Retina (tissue), 1 donor: ENCODE data around the gene ADAMTSL4.
"Not testable (repeated sequence)": the region's sequence is repeated elsewhere in the genome, so short reads cannot be mapped to it uniquely, and the experiment has no call there.

Experiments used
- DNase-seq: peaks from one replicate; pipeline ENCODE4 v3.0.0-alpha.2; 2016

Gene ADAMTSL4

GRCh38 chr1:150567717-150568593 is 18.7 kb downstream of the ADAMTSL4 start:
- DNase-seq, result peak; percentile 85

GRCh38 chr1:150568594-150568966 is 19.4 kb downstream of the ADAMTSL4 start:
- no peak for DNase-seq

DNA sequence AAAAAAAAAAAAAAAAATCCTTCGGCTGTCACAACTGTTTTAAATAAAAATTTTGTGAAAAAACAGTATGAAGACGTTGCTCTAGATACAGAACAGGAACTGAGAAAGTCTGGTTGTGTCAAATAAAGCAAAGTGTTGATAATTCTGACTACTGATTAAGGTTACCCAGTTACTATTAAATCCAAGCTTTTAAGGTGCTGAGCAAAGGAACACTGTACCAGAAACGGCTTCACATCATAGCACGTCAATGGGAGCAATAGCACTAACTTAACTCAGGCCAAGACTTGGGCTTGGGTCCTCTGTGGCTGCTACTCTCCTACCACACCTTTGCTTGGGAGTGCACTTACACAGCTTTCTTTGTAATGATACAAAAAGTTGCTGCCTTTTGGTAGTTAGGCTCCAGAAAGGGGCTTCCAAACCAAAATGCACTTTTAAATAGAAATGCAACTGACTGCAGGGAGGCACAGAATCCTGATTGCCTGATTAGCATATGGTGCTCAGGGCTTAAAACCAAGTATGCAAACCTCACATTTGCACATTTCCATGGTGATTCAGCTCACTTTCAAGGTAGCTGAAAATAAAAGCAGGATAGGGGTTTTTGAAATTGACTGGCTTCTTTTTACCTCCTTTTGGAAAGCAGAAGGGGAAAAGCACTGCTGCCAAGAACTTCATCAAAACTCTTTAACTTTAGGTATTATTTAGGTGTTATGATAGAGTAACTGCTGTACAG is 23.9 kb downstream of the ADAMTSL4 start:
- DNase-seq, result no peak

- not testable (repeated sequence) for DNase-seq
These were observed 24.5 kb downstream of the ADAMTSL4 start for GRCh38 chr1:150573648-150574071.

GRCh38 chr1:150574260-150575071 is 25.3 kb downstream of the ADAMTSL4 start:
- DNase-seq, result no peak

DNA sequence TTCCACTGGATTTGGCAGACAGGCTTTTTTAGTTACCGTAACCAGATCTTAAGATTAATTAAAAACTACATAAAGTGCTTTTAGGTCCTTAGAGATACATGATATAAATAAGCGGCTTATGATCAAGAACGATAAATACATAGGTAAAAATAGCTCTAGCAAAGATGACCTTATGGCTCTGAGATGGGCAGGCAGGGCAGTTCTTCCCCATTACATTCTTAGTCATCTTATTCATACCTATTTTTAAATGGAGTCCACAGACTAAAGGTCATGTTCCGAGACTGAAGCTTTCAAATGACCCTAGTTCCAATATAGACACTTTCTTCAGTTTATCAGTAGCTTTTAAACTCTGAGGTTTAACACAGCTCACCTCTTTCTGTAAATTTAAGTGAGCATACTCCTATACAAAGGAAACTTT is 25.9 kb downstream of the ADAMTSL4 start:
- DNase-seq, result no peak

- DNase-seq, result no peak
These were observed 26.5 kb downstream of the ADAMTSL4 start for GRCh38 chr1:150575518-150576366.

- no peak for DNase-seq
These were observed 27.1 kb downstream of the ADAMTSL4 start for GRCh38 chr1:150576367-150576711.

- DNase-seq, result no peak
These were observed 27.8 kb downstream of the ADAMTSL4 start for GRCh38 chr1:150576794-150577556.

GRCh38 chr1:150577557-150578271 is 28.5 kb downstream of the ADAMTSL4 start:
- DNase-seq, result no peak

DNA sequence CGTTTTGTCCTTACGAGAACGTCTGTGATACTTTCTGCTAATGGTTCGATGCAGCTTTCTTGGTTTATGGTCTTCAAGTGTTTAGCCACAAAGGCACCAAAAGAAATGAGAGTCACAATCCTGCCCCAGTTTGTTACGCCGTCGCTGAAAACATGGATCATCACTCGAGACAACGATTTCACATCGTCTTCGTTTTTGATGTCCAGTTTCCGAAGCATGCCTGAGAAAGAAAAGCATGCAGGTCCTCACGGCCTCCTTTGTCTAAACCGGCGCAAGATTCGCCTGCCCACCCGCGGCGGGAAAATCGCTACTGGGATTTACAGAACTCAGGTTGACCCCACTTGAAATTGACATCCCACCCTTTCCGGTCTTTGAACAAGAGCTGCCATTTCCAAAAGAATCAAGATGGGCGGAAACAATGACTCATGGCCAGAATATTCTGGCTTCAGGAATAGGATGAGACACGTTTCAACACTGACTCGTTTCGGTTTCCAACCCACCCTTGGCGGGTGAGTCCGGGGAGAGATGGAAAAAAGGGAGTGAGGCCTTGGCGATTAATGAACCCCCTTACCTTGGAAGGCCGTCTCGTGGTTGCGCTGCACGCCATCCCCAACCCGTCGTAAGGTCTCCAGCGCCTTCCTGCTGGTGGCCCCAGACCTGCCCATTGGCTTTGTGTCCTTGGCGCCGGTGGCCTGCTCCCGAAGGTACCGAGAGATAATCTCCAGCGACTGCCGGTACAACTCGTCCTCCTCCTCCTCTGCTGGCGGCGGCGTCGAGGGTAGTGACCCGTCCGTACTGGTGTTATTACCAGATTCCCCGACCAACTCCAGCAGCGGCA is 29.3 kb downstream of the ADAMTSL4 start:
- DNase-seq, result no peak

- DNase-seq, result peak; percentile 100
These were observed 30.1 kb downstream of the ADAMTSL4 start, which contains the start of gene MCL1 for GRCh38 chr1:150579110-150579944. Gene MCL1, minus strand, starts transcription at chr1:150579610. Its CDS starts 80 bp downstream, at chr1:150579530.

DNA sequence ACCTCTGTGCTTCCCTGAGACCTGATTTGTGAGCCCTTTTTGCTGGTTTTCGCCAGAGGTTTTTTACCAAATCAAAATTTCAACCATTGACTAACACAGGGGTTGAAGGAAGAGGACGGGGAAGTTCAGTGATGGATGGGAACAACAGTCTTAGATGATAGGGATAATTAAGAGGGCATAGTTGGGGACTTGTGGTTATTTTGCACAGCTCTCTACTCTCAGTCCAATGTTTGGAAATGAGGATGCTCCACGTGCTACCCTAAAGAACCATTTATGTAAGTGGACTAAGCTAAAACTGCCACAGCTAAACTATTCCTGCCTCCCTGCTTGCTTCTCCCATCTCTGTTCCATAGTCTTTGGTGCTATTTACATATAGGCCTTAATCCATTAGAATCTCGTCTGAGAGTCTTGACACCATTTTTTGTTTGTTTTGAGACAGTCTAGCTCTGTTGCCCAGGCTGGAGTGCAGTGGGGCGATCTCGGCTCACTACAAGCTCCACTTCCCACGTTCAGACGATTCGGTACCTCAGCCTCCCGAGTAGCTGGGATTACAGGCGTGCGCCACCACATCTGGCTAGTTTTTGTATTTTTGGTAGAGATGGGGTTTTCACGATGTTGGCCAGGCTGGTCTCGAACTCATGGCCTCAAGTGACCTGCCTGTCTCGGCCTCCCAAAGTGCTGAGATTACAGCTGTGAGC is 30.9 kb downstream of the ADAMTSL4 start:
- DNase-seq, result no peak

- DNase-seq, result not testable (repeated sequence)
These were observed 31.8 kb downstream of the ADAMTSL4 start for GRCh38 chr1:150580966-150581365.

GRCh38 chr1:150581437-150581836 is 32.2 kb downstream of the ADAMTSL4 start:
- not testable (repeated sequence) for DNase-seq

DNA sequence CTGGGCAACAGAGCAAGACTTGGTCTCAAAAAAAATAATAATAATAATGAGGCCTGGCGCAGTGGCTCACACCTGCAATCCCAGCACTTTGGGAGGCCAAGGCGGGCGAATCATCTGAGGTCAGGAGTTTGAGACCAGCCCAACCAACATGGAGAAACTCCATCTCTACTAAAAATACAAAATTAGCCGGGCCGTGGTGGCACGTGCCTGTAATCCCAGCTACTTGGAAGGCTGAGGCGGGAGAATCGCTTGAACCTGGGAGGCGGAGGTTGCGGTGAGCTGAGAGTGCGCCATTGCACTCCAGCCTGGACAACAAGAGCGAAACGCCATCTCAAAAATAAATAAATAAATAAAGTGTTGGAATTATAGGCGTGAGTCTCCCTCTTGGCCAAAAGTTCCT is 32.8 kb downstream of the ADAMTSL4 start:
- not testable (repeated sequence) for DNase-seq

DNA sequence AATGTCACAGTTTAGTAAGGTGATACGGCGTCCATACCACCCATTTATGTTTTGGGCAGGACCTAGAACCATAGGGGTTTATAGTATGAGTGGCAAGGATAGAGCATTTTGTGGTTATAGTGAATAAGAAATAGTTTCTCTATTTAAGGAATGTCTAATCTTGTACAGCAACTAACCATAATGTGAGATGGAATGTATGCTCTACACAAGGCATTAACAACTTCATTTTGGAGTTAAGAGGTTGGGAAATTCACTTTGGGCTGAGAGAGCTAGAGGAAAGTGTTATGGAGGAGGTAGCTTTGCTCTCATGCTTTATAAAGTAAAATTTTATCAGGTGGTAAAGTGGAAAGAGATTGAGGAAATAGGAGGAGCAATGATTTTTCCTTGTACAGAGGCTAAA is 33.2 kb downstream of the ADAMTSL4 start:
- DNase-seq, result no peak
